ENCODE measurements around the gene ERH. TPM values are rescaled to one million over a fixed set of nuclear protein-coding genes. Genes with fewer than 3 reads are reported as not detected.
A peak's percentile ranks its signal among the peaks of the same experiment; 100 is the strongest.
"Not testable (repeated sequence)": the region's sequence is repeated elsewhere in the genome, so short reads cannot be mapped to it uniquely, and the experiment has no call there.

Gene ERH
- 54.1 TPM for total RNA-seq

DNA sequence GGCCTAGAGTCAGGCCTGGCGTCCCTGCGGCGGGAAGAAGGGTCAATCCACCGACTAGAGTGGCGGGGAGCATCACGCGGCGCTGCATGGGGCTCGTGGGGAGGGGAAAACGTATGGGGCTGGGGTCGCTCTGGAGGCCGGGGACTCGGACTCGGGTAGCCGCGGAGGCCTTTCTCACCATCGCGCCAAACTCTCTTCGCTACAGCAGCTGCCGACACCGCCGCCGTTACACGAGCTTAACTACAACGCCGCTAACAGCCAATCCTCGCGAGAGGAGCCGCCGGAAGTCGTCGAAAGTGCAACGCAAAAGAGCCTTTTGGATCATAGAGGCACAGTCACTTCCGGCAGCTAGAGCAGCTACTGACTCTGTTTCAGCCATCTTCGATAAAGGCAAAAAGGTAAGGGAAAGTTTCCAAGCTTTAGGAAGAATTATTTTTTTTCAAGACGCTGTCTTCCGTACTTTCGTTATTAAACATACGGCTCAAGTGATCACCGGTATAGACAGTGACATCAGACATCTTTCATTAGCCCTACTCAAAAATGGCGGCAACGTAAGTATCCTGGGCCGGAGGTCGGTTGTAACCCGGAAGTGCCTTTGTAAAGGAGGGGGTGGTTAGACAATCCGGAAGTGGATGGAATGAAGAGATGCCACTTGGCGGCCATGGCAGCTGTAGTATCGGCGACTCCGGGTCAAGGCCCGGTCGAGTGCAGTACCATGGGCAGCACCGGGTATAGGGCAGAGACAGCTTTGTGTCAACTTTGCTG, at the start of gene ERH, which contains the start of gene SLC39A9:
TSS of gene ERH (minus strand) at position 247 of the 765 bp plus-strand sequence. CDS start at position 181, 66 bp downstream.
TSS of gene SLC39A9 (plus strand) at position 640 of the 765 bp plus-strand sequence. CDS start 678 bp downstream, outside the sequence.
- DNase-seq: peak; percentile 99

DNA sequence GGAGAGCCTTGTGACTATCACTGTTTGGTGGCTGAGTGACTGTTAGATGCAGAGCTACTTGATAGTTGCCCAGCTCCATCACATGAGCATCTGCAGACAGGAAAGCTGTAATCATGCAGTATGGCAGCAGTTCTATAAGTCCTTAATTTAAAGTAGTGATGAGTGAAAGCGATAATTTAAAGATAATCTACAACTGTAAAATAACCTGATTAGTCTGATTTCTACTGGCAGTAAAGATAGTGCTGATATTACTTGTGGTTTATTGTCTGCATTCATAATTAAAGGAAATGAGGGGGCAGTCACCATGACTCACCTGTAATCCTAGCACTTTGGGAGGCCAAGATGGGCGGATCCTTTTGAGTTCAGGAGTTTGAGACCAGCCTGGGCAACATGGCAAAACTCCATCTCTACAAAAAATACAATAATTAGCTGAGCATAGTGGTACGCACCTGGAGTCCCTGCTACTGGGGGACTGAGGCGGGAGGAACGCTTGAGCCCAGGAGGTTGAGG, 45.3 kb upstream of the ERH start:
- no peak for DNase-seq

DNA sequence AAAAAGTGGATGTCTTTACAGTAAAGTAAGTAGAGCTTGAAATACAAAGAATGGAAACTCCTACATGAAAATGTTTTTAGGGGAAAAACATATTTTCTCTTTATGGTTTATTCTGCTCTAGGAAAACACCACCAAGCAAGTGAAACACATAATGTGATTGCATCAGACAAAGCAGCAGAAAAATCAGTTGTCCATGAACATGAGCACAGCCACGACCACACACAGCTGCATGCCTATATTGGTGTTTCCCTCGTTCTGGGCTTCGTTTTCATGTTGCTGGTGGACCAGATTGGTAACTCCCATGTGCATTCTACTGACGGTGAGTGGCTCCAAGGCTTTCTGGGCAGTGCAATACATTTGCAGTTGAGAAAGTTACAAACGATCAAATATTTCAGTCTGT, 43.8 kb upstream of the ERH start:
- no peak for DNase-seq

DNA sequence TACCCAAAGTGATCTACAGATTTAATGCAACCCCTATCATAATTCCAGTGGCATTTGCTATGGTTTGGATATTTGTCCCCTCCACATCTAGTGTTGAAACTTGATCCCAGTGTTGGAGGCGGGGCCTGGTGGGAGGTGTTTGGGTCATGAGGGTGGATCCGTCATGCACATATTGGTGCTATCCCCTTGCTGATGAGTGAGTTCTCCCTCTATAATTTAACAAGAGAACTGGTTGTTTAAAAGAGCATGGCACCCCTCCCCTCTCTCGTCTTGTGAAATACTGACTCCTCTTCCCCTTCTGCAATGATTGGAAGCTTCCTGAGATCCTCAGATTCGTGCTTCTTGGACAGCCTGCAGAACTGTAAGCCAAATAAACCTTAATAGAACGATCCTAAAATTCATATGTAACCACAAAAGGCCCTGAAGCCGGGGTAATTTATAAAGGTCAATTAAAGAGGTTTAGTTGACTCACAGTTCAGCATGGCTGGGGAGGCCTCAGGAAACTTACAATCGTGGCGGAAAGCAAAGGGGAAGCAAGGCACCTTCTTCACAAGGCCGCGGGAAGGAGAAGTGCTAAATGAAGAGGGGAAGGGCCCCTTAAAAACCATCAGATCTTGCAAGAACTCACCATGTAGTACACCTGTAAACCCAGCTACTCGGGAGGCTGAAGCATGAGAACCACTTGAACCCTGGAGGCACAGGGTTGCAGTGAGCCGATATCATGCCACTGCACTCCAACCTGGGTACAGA, 41.6 kb upstream of the ERH start:
- DNase-seq: no peak

DNA sequence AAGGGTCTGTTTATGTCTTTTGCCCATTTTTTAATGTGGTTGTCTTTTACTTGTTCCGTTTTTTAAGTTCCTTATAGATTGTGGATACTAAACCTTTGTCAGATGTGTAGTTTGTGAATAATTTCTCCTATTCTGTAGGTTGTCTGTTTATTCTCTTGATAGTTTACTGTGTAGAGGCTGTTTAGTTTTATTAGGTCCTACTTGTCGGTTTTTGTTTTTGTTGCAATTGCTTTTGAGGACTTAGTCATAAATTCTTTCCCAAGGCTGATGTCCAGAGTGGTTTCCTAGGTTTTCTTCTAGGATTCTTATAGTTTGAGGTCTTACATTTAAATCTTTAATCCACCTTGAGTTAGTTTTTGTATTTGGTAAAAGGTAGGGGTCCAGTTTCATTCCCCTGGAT, 34.3 kb upstream of the ERH start:
- no peak for DNase-seq

DNA sequence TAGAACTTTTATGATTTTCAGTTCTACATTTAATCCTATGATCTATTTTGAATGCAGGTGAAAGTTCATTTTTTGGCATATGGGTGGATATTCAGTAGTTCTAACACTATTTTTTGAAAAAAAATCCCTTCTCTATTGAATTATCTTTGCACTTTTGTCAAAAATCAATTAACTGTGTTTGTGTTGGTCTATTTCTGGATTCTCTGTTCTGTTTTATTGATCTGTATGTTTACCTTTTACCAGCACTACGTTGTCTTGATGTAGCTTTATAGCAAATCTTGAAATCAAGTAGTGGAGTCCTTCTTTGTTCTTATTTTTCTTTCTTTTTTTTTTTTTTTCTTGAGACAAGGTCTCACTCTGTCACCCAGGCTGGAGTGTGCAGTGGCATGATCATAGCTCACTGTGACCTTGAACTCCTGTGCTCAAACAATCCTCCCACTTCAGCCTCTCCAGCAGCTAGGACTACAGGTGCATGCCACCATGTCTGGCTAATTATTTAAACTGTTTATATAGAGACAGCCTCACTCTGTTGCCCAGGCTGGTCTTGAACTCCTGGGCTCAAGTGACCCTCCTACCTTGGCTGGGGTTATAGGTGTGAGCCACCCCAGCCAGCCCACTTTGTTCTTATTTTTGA, 32.3 kb upstream of the ERH start:
- no peak for DNase-seq

DNA sequence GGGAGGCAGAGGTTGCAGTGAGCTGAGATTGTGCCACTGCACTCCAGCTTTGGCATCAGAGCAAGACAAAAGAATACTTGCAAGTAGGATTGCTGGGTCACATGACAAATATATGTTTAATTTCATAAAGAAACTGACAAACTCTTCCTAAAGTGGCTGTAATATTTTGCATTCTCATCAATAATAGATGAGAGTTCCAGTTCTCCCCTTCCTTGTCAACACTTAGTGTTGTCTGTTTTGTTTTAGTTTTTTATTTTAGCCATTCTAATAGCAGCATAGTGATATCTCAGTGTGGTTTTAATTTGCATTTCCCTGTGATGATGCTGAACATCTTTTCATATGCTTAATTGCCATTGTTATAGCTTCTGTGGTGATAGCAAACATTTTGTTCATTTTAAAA, 31.5 kb upstream of the ERH start:
- DNase-seq: no peak

DNA sequence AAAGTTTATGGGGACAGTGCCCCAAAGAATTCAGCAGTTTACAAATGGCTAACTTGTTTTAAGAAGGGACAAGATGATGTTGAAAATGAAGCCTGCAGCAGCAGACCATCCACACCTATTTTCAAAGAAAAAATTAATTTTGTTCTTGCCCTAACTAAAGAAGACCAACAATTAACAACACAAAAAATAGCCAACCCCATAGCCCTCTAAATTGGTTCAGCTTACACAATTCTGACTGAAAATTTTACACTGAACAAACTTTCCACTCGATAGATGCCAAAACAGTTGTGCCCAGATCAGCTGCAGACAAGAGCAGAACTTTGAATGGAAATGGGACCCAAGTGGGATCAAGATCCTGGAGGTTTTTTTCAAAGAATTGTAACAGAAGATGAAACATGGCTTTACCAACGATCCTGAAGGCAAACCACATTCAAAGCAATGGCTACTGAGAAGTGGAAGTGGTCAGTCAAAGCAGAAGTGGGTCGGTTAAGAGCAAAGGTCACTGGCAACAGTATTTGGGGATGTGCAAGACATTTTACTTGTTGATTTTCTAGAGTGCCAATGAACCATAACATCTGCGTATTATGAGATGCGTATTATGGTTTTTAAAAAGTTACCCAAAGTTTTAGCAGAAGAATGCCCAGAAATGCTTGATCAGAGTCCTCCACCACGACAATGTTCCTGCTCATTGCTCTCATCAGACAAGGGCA, 30.3 kb upstream of the ERH start:
- no peak for DNase-seq

DNA sequence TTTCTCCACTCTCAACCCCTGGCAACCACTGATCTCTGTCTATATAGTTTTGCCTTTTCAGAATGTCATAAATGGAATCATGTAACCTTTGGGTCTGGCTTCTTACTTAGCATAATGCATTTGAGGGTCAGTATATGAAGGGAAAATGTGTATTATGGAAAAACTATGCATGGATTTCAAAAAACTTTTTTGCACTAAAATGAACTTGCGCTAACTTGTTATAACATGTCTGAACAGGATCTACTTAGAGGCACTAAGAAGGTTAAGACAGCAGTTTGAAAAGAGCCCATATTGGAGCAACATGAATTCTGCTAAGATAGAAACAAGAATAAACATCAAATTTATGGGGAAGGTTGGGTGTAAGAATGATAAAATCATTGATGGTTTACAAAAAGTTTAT, 29.5 kb upstream of the ERH start:
- DNase-seq: no peak

DNA sequence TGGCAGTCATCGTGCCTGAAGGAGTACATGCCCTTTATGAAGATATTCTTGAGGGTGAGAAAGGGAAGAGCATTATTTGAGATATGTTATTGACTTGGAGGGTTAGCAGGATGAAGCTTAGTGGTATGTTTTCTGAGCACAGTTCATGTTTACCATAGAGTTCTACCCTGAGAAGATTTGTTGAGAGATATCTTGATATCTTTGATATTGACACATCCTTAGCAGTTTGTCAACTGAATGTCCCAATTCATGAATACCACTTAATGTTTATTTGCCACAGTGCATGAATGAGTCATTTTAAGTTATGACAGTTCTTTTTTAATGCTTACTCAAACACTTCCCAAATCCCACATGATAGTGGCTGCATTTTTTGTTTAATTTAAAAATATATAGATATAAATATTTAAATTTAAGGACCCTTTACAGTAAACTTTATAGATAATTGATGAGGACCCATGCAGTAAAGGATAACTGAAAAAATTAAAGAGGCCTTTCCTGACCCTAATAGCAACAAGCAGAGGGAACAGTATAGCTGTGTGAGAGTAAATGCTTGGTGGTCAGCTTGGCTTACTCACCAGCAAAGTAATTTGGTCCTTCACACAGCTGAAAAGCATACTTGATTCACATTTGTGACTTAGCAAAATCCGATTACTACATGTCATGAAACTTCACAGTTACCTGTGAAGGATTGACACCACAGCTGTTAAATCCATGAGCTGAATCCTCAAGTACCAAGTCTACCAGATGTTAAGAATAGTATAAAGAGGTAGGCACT, 26.2 kb upstream of the ERH start:
- no peak for DNase-seq

DNA sequence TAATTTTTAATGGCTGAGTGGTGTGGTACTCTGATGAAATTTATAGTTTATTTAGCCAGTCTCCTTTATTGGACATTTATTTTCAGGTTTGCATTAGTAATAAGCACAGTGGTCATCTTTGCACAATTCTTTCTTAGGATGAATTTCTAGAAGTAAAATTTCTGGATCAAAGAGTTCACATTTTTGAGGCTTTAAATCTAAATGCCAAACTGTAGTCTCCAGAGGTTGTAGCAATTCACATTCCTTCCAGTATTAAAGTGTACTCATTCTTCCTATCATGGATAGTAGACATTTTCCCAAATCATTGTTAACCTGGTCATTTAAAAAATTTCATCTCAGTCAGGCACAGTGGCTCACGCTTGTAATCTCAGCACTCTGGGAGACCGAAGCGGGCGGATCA, 25.2 kb upstream of the ERH start:
- no peak for DNase-seq

DNA sequence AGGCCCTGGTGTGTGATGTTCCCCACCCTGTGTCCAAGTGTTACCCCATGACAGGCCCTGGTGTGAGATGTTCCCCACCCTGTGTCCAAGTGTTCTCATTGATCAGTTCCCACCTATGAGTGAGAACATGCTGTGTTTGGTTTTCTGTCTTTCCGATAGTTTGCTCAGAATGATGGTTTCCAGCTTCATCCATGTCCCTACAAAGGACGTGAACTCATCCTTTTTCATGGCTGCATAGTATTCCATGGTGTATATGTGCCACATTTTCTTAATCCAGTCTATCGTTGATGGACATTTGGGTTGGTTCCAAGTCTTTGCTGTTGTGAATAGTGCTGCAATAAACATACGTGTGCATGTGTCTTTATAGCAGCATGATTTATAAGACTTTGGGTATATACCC, 18.0 kb upstream of the ERH start:
- DNase-seq: not testable (repeated sequence)

DNA sequence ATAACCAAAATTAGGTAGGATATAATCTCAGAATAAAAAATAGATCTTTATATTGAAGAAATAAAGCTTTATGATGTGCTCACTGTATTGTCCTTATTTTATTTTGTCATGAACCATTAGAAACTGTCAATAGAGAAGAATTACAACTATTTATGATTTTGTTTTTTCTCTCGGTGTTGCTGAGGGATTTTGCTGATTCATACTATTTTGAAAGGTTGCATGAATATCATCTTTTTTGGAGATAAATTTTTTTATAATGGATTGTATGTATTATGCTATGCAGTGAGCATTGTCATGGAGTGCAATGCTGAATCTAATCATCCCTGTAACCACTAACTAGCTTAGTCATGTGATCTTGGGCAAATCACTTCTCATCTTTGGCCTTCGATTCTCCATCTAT, 15.4 kb upstream of the ERH start:
- no peak for DNase-seq

DNA sequence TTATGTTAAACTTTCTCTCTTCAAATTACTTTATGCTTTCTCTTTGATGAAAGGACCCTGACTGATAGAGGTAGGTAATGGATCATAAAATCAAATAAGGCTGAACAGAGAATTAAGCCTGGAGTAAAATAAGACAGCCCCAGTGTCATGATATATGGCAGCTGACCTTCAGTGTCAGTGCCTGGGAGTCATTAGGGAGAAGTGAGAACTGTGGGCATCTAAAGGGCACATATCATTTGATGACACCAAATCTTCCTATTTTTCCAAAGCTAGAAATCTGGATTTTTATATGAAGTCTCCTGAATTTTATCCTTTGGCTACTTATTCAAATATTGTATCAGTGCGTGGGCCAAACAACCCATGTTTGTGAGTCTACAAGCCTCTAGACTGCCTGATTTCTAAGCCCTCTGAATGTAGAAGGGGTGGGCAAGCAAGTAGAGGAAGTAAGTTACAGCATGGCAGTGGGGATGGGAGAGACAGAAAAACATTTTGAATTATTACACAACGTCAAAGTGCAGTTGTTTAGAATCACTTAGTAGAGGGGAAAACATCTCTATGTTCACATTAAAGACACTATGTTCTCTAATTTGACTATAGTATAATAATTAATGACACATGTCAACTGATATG, 10.3 kb upstream of the ERH start:
- no peak for DNase-seq

DNA sequence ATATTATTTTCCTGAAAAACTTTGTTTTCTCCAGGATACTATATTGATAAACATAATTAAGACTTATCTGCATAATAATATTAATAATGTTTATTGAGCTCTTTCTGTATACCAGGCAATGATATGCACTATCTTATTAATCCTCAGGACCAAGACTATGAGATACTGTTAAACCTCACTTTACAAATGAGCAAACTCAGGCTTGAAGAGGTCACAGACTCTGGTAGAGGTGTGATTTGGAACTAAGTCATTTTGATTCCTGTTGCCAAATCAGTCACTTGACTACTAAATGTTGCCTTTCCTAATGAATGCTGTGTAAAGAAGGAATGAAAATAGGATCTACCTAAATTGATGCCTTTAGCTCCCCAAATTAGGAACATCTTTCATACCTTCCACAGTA, 7.7 kb upstream of the ERH start:
- no peak for DNase-seq

DNA sequence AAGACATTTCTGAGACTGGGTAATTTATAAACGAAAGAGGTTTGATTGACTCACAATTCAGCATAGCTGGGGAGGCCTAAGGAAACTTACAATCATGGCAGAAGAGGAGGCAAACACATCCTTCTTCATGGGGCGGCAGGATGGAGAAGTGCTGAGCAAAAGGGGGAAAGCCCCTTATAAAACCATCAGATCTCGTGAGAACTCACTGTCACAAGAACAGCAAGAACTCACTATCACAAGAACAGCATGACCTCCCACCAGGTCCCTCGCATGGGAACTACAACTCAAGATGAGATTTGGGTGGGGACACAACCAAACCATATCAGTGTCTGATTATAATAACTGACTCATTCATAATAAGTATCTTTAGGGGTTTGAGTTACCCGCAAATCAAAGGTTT, 6.8 kb upstream of the ERH start:
- no peak for DNase-seq

DNA sequence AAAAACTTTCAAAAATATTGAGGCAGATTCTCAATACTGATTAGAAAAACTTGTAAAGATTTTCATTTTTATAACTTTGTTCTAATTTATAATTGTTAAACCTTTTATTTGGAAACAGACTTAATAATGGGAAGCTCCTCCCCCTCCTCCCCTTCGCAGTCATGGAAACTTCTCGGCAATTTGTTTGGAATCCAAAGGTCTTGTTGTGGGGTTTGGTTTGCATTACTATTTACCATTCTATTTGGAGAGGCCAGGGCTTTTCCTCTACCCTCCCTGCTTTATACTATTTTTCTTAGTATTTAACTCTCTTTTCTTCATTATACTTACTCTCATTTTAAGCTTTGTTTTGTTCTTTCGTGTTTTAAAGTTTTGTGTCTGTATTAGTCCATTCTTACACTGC, 6.4 kb upstream of the ERH start:
- DNase-seq: no peak

DNA sequence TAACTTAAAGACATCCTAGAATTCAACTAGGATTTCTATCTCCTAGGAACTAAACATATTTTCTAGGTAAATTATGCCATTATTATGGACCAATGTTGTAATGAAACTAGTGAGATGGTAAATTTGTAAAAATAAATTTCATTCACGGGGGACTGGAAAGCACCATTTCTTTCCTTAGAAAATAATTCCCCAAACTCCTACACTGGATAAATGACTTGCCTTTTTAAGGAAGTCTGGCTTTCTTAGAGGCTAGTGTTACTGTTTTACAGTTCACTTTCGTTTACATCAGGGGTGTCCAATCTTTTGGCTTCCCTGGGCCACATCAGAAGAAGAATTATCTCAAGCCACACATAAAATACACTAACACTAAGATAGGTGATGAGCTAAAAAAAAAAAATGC, 3.7 kb upstream of the ERH start:
- DNase-seq: no peak

DNA sequence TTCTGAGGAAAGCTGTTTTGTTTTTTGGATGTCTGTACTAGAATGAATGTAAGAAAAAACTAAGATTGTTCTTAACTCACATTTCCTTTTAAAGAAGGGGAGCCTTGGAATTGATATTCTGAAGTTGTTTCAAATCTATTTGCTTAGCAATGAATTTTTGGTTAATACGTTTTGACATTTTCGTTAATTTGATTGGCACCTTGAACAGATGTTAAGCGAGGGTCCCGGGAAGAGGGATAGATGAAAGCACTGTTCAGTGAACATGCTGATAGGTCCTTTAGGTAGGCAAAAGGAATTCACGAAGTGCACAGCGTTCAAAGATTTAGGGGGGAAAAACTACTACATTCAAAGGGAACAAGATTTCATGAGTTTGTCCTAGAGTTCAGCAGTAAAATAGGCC, 2.1 kb upstream of the ERH start:
- no peak for DNase-seq

DNA sequence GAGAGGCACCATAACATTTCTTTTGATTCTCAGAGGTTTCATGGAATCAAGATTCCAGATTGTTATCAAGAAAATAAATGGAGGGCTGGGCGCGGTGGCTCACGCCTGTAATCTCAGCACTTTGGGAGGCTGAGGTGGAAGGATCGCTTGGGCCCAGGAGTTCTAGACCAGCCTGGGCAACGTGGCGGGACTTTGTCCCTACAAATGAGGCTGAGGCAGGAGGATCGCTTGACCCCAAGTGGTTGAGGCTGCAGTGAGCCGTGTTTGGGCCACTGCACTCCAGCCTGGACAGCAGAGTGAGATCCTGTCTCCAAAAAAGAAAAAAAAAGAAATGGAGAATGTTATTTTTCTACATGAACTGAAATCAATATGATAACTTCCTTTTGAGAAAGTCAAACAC, 1.7 kb upstream of the ERH start:
- DNase-seq: no peak

DNA sequence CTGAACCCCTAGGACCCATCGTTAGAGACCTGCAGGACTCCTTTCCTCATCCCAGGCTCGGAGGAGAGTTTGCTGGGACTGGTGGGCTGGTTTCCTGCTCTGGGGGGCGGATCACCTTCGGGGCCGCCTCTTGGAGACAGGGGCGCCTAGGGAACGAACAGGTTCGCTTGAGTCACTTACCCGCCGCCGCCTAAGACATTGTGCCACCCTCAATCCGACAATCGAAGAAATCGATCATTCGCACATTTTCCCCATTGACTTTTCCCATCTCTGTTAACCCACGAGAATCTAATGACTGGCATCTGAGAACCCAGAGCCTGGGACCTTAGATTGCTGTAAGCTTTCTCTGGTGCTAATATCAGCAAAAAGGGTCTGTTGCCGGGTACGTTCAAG, 715 bp upstream of the ERH start:
- no peak for DNase-seq
